BLaER1 (cell line): Measurements from ENCODE around the gene VPS13C.

Source experiments
- H3K27ac ChIP-seq: shearing (Covaris generic); formaldehyde crosslinking; 2 replicates; pipeline ENCODE4 v1.8.1; 2022
- H3K27me3 ChIP-seq: shearing (Covaris generic); formaldehyde crosslinking; 2 replicates; pipeline ENCODE4 v1.8.1; 2022
- H3K36me3 ChIP-seq: shearing (Covaris generic); formaldehyde crosslinking; 2 replicates; pipeline ENCODE4 v1.8.1; 2022
- H3K4me1 ChIP-seq: shearing (Covaris generic); formaldehyde crosslinking; 2 replicates; pipeline ENCODE4 v1.8.1; 2022
- H3K4me2 ChIP-seq: shearing (Covaris generic); formaldehyde crosslinking; 2 replicates; pipeline ENCODE4 v1.8.1; 2022
- H3K4me3 ChIP-seq: shearing (Covaris generic); formaldehyde crosslinking; 2 replicates; pipeline ENCODE4 v1.8.1; 2022
- H3K9ac ChIP-seq: shearing (Covaris generic); formaldehyde crosslinking; 2 replicates; pipeline ENCODE4 v1.8.1; 2022
- H3K9me3 ChIP-seq: shearing (Covaris generic); formaldehyde crosslinking; 2 replicates; pipeline ENCODE4 v1.8.1; 2022
- H4K20me1 ChIP-seq: shearing (Covaris generic); formaldehyde crosslinking; 2 replicates; pipeline ENCODE4 v1.8.1; 2022
- Cebpa-rat ChIP-seq: shearing (Covaris generic); IDR thresholded peaks from 2 replicates; pipeline ENCODE4 v1.8.1; 2022

Gene VPS13C

GRCh38 chr15:62103431-62103830, 43.2 kb upstream of the VPS13C start:
- Histone ChIP-seq H4K20me1 (no peaks in the 10 kb centered on the region), H3K4me1 (peaks cover 33% of the 10 kb centered on the region), H3K9ac (no peak overlapping the region)

GRCh38 chr15:62099094-62099601, 38.9 kb upstream of the VPS13C start:
- no peak overlapping the region for H3K27ac ChIP-seq
- no peak overlapping the region for H3K4me2 ChIP-seq
- peaks cover 2% of the 10 kb centered on the region for H3K4me1 ChIP-seq
- no peak overlapping the region for H3K9ac ChIP-seq
- TF ChIP-seq Cebpa-rat = no peak
- no peaks in the 10 kb centered on the region for H3K9me3 ChIP-seq
- H3K36me3 ChIP-seq = no peaks in the 10 kb centered on the region
- no peaks in the 10 kb centered on the region for H3K27me3 ChIP-seq
- H4K20me1 ChIP-seq = no peaks in the 10 kb centered on the region
- H3K4me3 ChIP-seq = no peak overlapping the region

More at GRCh38 chr15:62103431-62103830, 43.2 kb upstream of the VPS13C start:
- no peak overlapping the region for H3K4me2 ChIP-seq
- no peaks in the 10 kb centered on the region for H3K9me3 ChIP-seq
- no peak overlapping the region for H3K27ac ChIP-seq
- H3K36me3 ChIP-seq = no peaks in the 10 kb centered on the region
- no peak overlapping the region for H3K4me3 ChIP-seq
- no peak for TF ChIP-seq Cebpa-rat
- no peaks in the 10 kb centered on the region for H3K27me3 ChIP-seq

GRCh38 chr15:62094388-62094787, 34.1 kb upstream of the VPS13C start:
- no peak overlapping the region for H3K4me2 ChIP-seq
- no peaks in the 10 kb centered on the region for H3K9me3 ChIP-seq
- no peaks in the 10 kb centered on the region for H4K20me1 ChIP-seq
- no peak overlapping the region for H3K27ac ChIP-seq
- no peak overlapping the region for H3K9ac ChIP-seq
- no peaks in the 10 kb centered on the region for H3K27me3 ChIP-seq
- H3K4me3 ChIP-seq = no peak overlapping the region
- TF ChIP-seq Cebpa-rat = no peak
- H3K36me3 ChIP-seq = no peaks in the 10 kb centered on the region
- H3K4me1 ChIP-seq = no peaks in the 10 kb centered on the region

DNA sequence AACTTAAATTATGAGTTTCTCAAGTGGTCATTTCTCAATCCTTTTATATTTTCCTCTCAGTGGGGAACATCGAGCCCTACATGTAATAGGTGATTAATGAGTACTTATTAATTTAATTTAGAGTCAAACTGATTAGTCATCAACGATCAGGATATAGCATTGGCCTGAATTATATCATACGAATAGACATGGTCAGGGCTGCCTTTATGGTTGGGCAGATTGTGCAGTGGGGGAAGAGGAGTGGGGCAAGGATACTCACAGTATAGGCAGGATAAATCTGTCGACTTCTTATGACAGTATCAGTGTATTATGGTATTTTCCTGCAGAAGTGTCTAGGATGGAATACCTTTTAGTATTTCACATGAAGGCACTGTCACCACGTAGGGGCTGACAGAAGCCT, 33.6 kb upstream of the VPS13C start:
- no peaks in the 10 kb centered on the region for H4K20me1 ChIP-seq
- no peaks in the 10 kb centered on the region for H3K4me1 ChIP-seq
- H3K36me3 ChIP-seq = no peaks in the 10 kb centered on the region
- no peak for TF ChIP-seq Cebpa-rat
- no peaks in the 10 kb centered on the region for H3K27me3 ChIP-seq
- H3K4me3 ChIP-seq = no peak overlapping the region
- no peak overlapping the region for H3K27ac ChIP-seq
- no peaks in the 10 kb centered on the region for H3K9me3 ChIP-seq
- H3K9ac ChIP-seq = no peak overlapping the region
- H3K4me2 ChIP-seq = no peak overlapping the region

DNA sequence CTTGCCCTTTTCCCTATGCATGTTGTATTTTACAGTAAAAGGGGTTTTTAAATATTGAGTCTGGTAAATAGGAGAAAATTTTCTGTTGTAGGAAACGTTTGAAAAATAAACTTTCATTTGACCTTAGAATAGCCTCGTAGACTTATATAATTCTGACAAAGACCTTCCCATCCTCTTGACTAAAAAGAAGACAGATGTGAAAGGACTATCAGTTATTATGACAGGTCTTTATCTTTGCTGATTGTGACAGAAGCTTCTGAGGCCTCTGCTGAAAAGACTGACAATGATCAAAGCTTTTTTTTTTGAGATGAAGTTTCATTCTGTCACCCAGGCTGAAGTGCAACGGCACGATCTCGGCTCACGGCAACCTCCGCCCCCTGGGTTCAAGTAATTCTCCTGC, 30.7 kb upstream of the VPS13C start:
- Histone ChIP-seq H3K9ac (no peak overlapping the region), H3K27ac (no peak overlapping the region), H4K20me1 (no peaks in the 10 kb centered on the region), H3K4me1 (no peaks in the 10 kb centered on the region), H3K4me2 (no peak overlapping the region), H3K36me3 (no peaks in the 10 kb centered on the region), H3K9me3 (no peaks in the 10 kb centered on the region), H3K27me3 (no peaks in the 10 kb centered on the region), H3K4me3 (no peak overlapping the region)
- TF ChIP-seq Cebpa-rat = no peak

DNA sequence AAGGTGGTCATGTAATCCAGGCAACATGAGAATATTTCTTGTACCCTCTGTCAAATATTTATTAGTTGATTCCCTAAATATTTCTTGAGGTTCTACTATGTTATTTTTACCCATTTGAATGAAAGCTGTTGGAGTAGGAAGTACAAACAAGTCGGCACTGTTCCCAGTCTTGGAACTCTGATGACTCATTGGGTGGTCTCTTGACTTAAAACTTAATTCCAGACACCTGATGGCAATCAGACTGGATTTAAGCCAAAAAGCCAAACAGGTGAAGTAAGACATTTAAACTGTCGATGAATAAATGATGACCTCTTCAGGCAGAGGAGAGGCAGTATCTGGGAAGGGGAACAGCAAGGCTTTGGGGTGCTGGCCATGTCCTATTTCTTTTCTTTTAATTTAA, 29.4 kb upstream of the VPS13C start:
- H3K9me3 ChIP-seq = peaks cover 5% of the 10 kb centered on the region
- H3K27me3 ChIP-seq = no peaks in the 10 kb centered on the region
- H3K36me3 ChIP-seq = no peaks in the 10 kb centered on the region
- no peak overlapping the region for H3K9ac ChIP-seq
- H4K20me1 ChIP-seq = no peaks in the 10 kb centered on the region
- no peak overlapping the region for H3K4me3 ChIP-seq
- no peaks in the 10 kb centered on the region for H3K4me1 ChIP-seq
- no peak overlapping the region for H3K27ac ChIP-seq
- TF ChIP-seq Cebpa-rat = no peak
- no peak overlapping the region for H3K4me2 ChIP-seq

DNA sequence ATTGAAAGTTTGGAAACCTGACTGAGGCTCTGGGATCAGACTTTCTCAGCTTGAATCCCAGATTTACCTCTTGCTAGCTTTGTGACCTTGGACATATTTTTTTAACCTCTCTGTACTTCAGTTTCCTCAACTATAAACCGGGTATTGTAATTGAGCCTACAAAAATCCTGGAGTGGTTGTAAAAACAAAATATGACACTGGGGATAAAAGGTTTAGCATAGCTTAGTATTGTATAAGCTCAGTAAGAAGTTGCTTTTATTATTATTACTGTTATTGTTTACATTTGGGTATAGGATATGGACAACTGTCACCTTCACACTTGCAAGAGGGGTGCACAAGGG, 28.1 kb upstream of the VPS13C start:
- Histone ChIP-seq H3K27me3 (no peaks in the 10 kb centered on the region), H4K20me1 (no peaks in the 10 kb centered on the region), H3K4me1 (no peaks in the 10 kb centered on the region), H3K9ac (no peak overlapping the region), H3K4me2 (no peak overlapping the region), H3K36me3 (no peaks in the 10 kb centered on the region), H3K27ac (no peak overlapping the region), H3K9me3 (peaks cover 14% of the 10 kb centered on the region), H3K4me3 (no peak overlapping the region)
- no peak for TF ChIP-seq Cebpa-rat

- Histone ChIP-seq H3K4me1 (no peaks in the 10 kb centered on the region), H3K9me3 (peaks cover 19% of the 10 kb centered on the region), H4K20me1 (no peaks in the 10 kb centered on the region), H3K4me2 (no peak overlapping the region), H3K4me3 (no peak overlapping the region), H3K36me3 (no peaks in the 10 kb centered on the region), H3K9ac (no peak overlapping the region), H3K27ac (no peak overlapping the region), H3K27me3 (no peaks in the 10 kb centered on the region)
- no peak for TF ChIP-seq Cebpa-rat
Observed at GRCh38 chr15:62087671-62088352, 27.6 kb upstream of the VPS13C start.

GRCh38 chr15:62085740-62086139, 25.5 kb upstream of the VPS13C start:
- no peaks in the 10 kb centered on the region for H3K4me1 ChIP-seq
- peaks cover 19% of the 10 kb centered on the region for H3K9me3 ChIP-seq
- H3K27me3 ChIP-seq = no peaks in the 10 kb centered on the region
- no peak overlapping the region for H3K4me2 ChIP-seq
- TF ChIP-seq Cebpa-rat = no peak
- H3K36me3 ChIP-seq = no peaks in the 10 kb centered on the region
- no peak overlapping the region for H3K27ac ChIP-seq
- no peak overlapping the region for H3K9ac ChIP-seq
- H4K20me1 ChIP-seq = no peaks in the 10 kb centered on the region
- no peak overlapping the region for H3K4me3 ChIP-seq

DNA sequence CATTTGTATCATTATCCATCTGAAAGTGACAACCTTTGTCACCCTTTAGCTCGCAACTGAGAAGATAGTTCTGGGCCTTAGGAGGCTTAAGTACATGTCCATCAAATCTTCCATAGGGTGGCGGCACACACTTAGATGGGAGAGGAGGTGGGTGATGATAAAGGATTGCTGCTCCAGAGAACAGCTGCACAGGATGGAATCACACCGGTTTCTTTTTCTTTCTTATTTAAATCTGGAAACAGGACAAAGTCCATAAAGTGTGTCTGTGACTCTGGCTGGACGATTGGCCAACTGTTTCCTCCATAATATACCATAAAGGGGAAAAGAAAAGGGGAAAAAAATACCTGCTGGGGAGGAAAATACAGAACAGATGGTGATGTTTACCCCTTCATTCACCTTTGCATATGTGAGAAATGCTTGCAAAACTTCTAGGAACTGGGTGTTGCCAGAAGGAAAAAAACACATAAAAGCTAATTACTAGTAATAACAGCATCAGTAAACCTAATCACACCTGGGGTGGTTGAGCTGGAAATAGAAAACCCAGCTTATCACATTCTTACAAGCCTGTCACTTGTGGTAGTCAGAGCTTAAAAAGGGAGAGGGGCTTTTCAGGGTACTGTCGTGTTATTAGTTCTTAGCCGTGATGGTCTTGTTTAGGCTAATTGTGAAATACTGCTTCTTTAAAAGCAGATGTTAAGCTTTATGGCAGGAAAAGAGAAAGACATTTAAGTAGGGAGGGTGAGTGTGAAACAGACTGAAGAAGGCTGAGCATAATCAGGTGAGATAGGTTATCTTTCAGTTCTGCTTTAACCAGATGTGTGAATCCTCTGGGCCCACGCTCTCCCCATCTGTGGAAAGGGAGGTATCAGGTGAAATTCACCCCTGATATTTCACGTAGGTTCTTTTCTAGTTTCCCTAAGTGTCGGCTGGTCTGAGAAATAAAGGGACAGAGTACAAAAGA, 23.2 kb upstream of the VPS13C start:
- Histone ChIP-seq H3K9me3 (peaks cover 19% of the 10 kb centered on the region), H3K4me3 (no peak overlapping the region), H3K9ac (no peak overlapping the region), H3K27ac (no peak overlapping the region), H3K4me1 (no peaks in the 10 kb centered on the region), H3K36me3 (no peaks in the 10 kb centered on the region), H4K20me1 (no peaks in the 10 kb centered on the region), H3K27me3 (no peaks in the 10 kb centered on the region), H3K4me2 (no peak overlapping the region)
- TF ChIP-seq Cebpa-rat = no peak
